ENCODE measurements around the gene FST.

DNA sequence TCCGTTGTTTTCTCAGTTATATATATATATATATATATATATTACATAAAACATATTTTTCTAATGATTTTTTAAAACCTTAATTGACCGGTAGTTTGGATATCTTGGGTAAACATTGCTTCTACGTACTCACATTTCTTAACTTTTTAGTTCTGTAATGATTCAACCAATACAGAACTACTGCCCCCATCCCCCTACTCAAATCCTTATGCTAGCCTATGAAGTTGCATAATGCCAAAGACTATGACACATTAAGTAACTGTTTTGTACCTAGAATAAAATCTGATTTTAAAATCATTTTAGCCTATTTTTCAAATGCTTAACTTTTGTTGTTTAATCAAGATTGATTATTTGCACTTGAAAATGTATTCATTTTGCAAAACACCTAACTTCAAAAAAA is 4.4 kb upstream of the FST start:
- TF ChIP-seq EZH2 (optimal IDR thresholded peaks at IDR 0.05; ENCODE audit: low read depth, low read length) (no peak), EZH2phosphoT487 (IDR thresholded peaks at IDR 0.05; ENCODE audit: low read length) (no peak)
- TF ChIP-seq, protein P1, sequence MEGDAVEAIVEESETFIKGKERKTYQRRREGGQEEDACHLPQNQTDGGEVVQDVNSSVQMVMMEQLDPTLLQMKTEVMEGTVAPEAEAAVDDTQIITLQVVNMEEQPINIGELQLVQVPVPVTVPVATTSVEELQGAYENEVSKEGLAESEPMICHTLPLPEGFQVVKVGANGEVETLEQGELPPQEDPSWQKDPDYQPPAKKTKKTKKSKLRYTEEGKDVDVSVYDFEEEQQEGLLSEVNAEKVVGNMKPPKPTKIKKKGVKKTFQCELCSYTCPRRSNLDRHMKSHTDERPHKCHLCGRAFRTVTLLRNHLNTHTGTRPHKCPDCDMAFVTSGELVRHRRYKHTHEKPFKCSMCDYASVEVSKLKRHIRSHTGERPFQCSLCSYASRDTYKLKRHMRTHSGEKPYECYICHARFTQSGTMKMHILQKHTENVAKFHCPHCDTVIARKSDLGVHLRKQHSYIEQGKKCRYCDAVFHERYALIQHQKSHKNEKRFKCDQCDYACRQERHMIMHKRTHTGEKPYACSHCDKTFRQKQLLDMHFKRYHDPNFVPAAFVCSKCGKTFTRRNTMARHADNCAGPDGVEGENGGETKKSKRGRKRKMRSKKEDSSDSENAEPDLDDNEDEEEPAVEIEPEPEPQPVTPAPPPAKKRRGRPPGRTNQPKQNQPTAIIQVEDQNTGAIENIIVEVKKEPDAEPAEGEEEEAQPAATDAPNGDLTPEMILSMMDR (IDR thresholded peaks at IDR 0.05; ENCODE audit: low read length), result no peak
